ENCODE data around the gene DOK6. TPM values are rescaled to one million over a fixed set of nuclear protein-coding genes. Genes with fewer than 3 reads are reported as not detected.

Gene DOK6
- total RNA-seq, 6 donors from 2014 or later, result 0.89 to 6.1 (median 1.9) TPM

DNA sequence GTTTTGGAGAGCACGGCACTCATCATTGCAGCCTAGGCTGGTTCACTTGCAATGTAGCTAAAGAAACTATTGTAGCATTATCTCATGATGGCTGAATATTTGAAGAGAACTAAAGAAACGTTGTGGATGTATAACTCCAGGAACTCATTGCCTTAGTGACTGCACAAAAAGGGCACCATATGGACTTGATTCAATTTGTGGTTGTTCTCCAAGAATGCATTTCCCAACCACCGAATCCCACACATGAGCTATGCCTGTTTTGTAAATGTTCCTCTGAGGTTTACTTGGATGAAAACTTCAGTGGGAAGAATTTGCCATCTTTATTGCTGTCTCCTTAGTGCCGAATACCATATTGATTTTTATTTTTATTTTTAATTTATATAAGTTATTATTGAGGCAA, 43.5 kb downstream of the DOK6 start:
- TF ChIP-seq POLR2AphosphoS5 (IDR thresholded peaks at IDR 0.05) (no peak), POLR2A (IDR thresholded peaks at IDR 0.05) (no peak), EP300 (IDR thresholded peaks at IDR 0.05) (no peak)
- TF ChIP-seq, protein P1, sequence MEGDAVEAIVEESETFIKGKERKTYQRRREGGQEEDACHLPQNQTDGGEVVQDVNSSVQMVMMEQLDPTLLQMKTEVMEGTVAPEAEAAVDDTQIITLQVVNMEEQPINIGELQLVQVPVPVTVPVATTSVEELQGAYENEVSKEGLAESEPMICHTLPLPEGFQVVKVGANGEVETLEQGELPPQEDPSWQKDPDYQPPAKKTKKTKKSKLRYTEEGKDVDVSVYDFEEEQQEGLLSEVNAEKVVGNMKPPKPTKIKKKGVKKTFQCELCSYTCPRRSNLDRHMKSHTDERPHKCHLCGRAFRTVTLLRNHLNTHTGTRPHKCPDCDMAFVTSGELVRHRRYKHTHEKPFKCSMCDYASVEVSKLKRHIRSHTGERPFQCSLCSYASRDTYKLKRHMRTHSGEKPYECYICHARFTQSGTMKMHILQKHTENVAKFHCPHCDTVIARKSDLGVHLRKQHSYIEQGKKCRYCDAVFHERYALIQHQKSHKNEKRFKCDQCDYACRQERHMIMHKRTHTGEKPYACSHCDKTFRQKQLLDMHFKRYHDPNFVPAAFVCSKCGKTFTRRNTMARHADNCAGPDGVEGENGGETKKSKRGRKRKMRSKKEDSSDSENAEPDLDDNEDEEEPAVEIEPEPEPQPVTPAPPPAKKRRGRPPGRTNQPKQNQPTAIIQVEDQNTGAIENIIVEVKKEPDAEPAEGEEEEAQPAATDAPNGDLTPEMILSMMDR (IDR thresholded peaks at IDR 0.05), result no peak
- ATAC-seq (ENCODE audit: low FRiP score in 2 of 2), result no peak
- no peaks in the 10 kb centered on the region for H3K27me3 ChIP-seq
- no peaks in the 10 kb centered on the region for H3K4me1 ChIP-seq
- no peaks in the 10 kb centered on the region for H3K36me3 ChIP-seq
- DNase-seq, result no peak
- 70 to 74% methylated on average over 4 of the region's 4 CpGs for WGBS, 2 donors
- H3K27ac ChIP-seq, result no peak overlapping the region
- no peak overlapping the region for H3K4me3 ChIP-seq
- peaks cover 0 to 6% (median 2%) of the 10 kb centered on the region in 4 donors for H3K9me3 ChIP-seq

DNA sequence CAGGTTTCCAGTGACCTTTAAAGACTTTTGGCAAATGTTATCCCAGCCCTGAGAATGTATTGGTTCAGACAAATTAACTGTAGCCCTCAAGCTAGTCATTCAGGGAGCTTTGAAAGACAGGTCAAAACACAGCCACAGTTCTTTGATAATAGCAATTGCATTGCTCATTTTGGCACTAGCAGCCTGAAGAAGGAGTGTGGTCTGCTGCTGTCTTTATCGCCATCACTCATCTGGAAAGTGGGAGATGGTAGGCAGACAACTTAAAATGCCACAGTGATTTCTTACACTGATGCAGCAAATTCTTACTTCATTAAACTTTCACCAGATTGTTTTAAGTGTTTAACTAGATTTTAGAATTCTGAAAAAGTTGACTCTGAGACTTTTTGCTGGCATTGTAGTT, 47.2 kb downstream of the DOK6 start:
- DNase-seq (no peak), ATAC-seq (ENCODE audit: low FRiP score in 2 of 2) (no peak)
- Histone ChIP-seq H3K36me3 (no peaks in the 10 kb centered on the region), H3K27ac (no peak overlapping the region), H3K4me3 (no peak overlapping the region), H3K9me3 (peaks cover 0 to 3% (median 0%) of the 10 kb centered on the region in 4 donors), H3K27me3 (no peaks in the 10 kb centered on the region), H3K4me1 (no peaks in the 10 kb centered on the region)
- TF ChIP-seq POLR2AphosphoS5 (IDR thresholded peaks at IDR 0.05) (no peak), EP300 (IDR thresholded peaks at IDR 0.05) (no peak), POLR2A (IDR thresholded peaks at IDR 0.05) (no peak)
- TF ChIP-seq, protein P1 (IDR thresholded peaks at IDR 0.05), result no peak
- WGBS, 2 donors, result 89 to 94% methylated on average over 1 of the region's 1 CpG

DNA sequence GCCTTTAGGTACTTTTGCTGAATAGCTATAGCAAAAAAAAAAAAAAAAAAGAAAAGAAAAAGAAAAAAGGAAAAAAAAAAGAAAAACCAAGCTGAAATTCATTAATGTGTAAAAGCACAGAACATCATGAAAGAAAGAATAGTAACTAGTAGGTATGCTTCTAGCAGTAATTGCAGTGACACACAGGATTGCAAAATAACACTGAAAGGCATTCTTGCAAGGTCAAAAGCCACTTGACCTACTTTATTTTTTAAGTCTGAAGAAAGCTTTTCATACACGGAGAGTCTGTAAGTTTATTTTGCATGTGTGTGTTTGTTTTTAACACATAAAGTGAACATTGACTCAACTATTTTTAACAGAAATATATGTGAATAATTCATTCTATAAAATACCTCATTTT, 54.4 kb downstream of the DOK6 start:
- no peak overlapping the region for H3K27ac ChIP-seq
- ATAC-seq (ENCODE audit: low FRiP score in 2 of 2) (no peak), DNase-seq (no peak)
- H3K4me3 ChIP-seq, result no peak overlapping the region
- 58 to 62% methylated on average over 1 of the region's 1 CpG for WGBS, 2 donors
- H3K27me3 ChIP-seq, result no peaks in the 10 kb centered on the region
- TF ChIP-seq, protein P1 (IDR thresholded peaks at IDR 0.05), result no peak
- no peak for TF ChIP-seq EP300 (IDR thresholded peaks at IDR 0.05)
- TF ChIP-seq POLR2AphosphoS5 (IDR thresholded peaks at IDR 0.05), result no peak
- TF ChIP-seq POLR2A (IDR thresholded peaks at IDR 0.05), result no peak
- no peaks in the 10 kb centered on the region for H3K9me3 ChIP-seq
- H3K36me3 ChIP-seq, result no peaks in the 10 kb centered on the region
- H3K4me1 ChIP-seq, result no peaks in the 10 kb centered on the region

DNA sequence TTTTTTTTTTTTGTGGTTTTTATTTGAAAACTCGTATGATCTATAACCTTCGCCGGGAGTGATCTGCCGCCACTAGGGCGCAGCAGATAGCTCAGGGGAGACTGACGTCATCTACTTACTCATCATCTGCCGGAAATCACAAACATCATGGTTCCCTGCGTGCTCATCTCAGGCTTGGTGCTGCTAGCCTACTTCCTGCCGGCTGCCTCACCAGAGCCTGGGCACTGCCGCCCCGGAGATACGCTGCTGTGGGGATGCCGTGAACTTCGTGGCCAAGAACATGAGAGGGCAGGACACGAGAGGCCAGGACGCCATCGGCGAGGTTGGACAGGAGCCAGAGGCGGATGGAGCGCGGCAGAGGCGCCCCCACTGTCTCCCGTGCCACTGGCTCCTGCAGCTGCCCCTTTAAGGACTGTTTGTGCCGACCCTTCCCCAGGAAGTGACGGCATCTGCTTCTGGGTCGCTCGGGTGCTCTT, 68.8 kb downstream of the DOK6 start:
- no peak for ATAC-seq (ENCODE audit: low FRiP score in 2 of 2)

More for the DNA sequence above, 68.8 kb downstream of the DOK6 start:
- Histone ChIP-seq H3K27me3 (no peaks in the 10 kb centered on the region), H3K4me3 (no peak overlapping the region), H3K4me1 (no peaks in the 10 kb centered on the region), H3K9me3 (no peaks in the 10 kb centered on the region), H3K27ac (no peak overlapping the region), H3K36me3 (no peaks in the 10 kb centered on the region)
- peak in 1 of 2 donors; percentile 61 for DNase-seq
- 85 to 88% methylated on average over 25 to 27 of the region's 27 CpGs for WGBS, 2 donors
- TF ChIP-seq POLR2AphosphoS5 (IDR thresholded peaks at IDR 0.05) (no peak), EP300 (IDR thresholded peaks at IDR 0.05) (no peak), POLR2A (IDR thresholded peaks at IDR 0.05) (no peak)
- TF ChIP-seq, protein P1 (IDR thresholded peaks at IDR 0.05), result no peak
